H1 (cell line): ENCODE results near the gene NSUN6. TPM values are rescaled to one million over a fixed set of nuclear protein-coding genes. Genes with fewer than 3 reads are reported as not detected.

Experiments used
- BRCA1 ChIP-seq: IDR thresholded peaks from 2 replicates; pipeline ENCODE4 v1.6.1; 2012; ENCODE audit warnings: low read depth, low read length, improper control_type of control experiment
- CHD1 ChIP-seq: IDR thresholded peaks from 2 replicates; pipeline ENCODE4 v1.6.1; 2012; ENCODE audit warnings: low read depth, low read length, improper control_type of control experiment
- KDM5A ChIP-seq: fragments of 200-600 bp; IDR thresholded peaks from 2 replicates; pipeline ENCODE4 v1.7.1; 2012; ENCODE audit warnings: mild to moderate bottlenecking, low read length, inconsistent platforms, mixed read lengths
- RXRA ChIP-seq: IDR thresholded peaks from 2 replicates; pipeline ENCODE4 v1.6.1; 2011; ENCODE audit warnings: low read depth, mild to moderate bottlenecking, low read length, moderate library complexity; ENCODE audit not compliant: insufficient read depth
- polyA plus RNA-seq, 7 experiments: library from polyadenylated mRNA; depleted of rRNA in 3 of 7; stranded (reverse) in 5 of 7; unstranded in 2 of 7; fragments of >200 nt in 5 of 7; fragments of 200-250 nt in 2 of 7; gene quantifications; 1 replicate in 5 of 7; 2 replicates in 1 of 7; 4 replicates in 1 of 7; pipeline versions ENCODE4 v1.2.1 to v1.2.3, GENCODE V29; 2011 to 2013; ENCODE audit warnings: missing spikeins in 2 of 7, mixed read lengths in 2 of 7
- total RNA-seq: library from RNA; stranded (reverse); fragmentation: NEBNext Ultra II Directional; extraction: Animal tissue kit (Norgen Biotek cat#: 25700); gene quantifications from 2 replicates; pipeline ENCODE4 v1.2.1, GENCODE V29; 2021
- TF ChIP-seq, protein P1 (sequence below), 3 experiments: IDR thresholded peaks; 1 replicate in 2 of 3; 2 replicates in 1 of 3; pipeline versions ENCODE4 v1.5.1 to v1.6.1; 2011; ENCODE audit warnings: low read length in 3 of 3, mild to moderate bottlenecking in 3 of 3, inconsistent platforms in 2 of 3, low read depth in 1 of 3, moderate library complexity in 1 of 3; ENCODE audit not compliant: insufficient read depth in 1 of 3; ENCODE audit errors: control extremely low read depth in 1 of 3

Gene NSUN6
- total and polyA plus RNA-seq, 2 of the 8 experiments (the other 6 are each of a cell fraction or from before 2014, with no cell fraction given) = 5.9 to 14.4 TPM

DNA sequence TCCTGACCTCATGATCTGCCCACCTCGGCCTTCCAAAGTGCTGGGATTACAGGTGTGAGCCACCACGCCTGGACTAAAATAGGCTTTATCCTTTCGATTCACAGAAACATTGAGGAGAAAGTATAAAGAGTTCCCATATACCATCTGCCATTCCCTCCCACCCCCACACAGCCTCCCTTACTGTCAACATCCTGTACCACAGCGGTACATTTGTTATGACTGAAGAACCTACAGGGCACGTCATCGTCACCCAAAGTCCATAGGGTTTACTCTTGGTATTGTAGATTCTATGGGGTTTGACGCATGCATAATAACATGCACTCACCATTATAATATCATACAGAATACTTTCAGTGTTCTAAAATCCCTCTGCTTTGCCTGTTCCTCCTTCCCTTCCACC is 35.8 kb upstream of the NSUN6 start (continued):
- TF ChIP-seq CHD1 (no peak), RXRA (no peak), KDM5A (no peak), BRCA1 (no peak)
- TF ChIP-seq, protein P1, sequence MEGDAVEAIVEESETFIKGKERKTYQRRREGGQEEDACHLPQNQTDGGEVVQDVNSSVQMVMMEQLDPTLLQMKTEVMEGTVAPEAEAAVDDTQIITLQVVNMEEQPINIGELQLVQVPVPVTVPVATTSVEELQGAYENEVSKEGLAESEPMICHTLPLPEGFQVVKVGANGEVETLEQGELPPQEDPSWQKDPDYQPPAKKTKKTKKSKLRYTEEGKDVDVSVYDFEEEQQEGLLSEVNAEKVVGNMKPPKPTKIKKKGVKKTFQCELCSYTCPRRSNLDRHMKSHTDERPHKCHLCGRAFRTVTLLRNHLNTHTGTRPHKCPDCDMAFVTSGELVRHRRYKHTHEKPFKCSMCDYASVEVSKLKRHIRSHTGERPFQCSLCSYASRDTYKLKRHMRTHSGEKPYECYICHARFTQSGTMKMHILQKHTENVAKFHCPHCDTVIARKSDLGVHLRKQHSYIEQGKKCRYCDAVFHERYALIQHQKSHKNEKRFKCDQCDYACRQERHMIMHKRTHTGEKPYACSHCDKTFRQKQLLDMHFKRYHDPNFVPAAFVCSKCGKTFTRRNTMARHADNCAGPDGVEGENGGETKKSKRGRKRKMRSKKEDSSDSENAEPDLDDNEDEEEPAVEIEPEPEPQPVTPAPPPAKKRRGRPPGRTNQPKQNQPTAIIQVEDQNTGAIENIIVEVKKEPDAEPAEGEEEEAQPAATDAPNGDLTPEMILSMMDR (IDR thresholded peaks at IDR 0.05; ENCODE audit: control extremely low read depth in 1 of 3, insufficient read depth in 1 of 3, low read depth in 1 of 3, low read length in 3 of 3) = no peak
